Testis (tissue), 2 donors: Measurements from ENCODE around the gene TMEM207.

ENCODE experiments used
- CTCF ChIP-seq, 3 experiments: fragments of 450-650 bp in 2 of 3; fragments of 200-600 bp in 1 of 3; sonication (generic) in 1 of 3; IDR thresholded peaks; one replicate each; pipeline ENCODE4 v1.5.1; 2016 to 2019; ENCODE audit warnings: antibody characterized with exemption in 3 of 3, mild to moderate bottlenecking in 2 of 3, moderate library complexity in 1 of 3
- POLR2A ChIP-seq: fragments of 450-650 bp; IDR thresholded peaks from one replicate; pipeline ENCODE4 v1.6.1; 2017; ENCODE audit warnings: antibody characterized with exemption, mild to moderate bottlenecking, moderate library complexity

- no peak for TF ChIP-seq CTCF (IDR thresholded peaks at IDR 0.05)
- no peak for TF ChIP-seq POLR2A
These were observed 22.7 kb downstream of the TMEM207 start for GRCh38 chr3:190426806-190427507.
